HEK293 (cell line): ENCODE measurements around the gene ZNF672.

ENCODE experiments used
- GLIS2 ChIP-seq: fragments of 450-650 bp; formaldehyde crosslinking; IDR thresholded peaks from 2 replicates; pipeline ENCODE4 v1.5.1; 2016; ENCODE audit warnings: missing biosample characterization, missing genetic modification characterization
- HOXD13 ChIP-seq: sonication (generic); formaldehyde crosslinking; IDR thresholded peaks from 2 replicates; pipeline ENCODE4 v1.8.0; 2022; ENCODE audit warnings: missing genetic modification reagents, borderline replicate concordance
- MEIS1 ChIP-seq: sonication (generic); formaldehyde crosslinking; IDR thresholded peaks from 2 replicates; pipeline ENCODE4 v1.8.1; 2022; ENCODE audit warnings: missing genetic modification reagents, mild to moderate bottlenecking, borderline replicate concordance
- RBAK ChIP-seq: fragments of 450-650 bp; formaldehyde crosslinking; IDR thresholded peaks from 2 replicates; pipeline ENCODE4 v1.5.1; 2016; ENCODE audit warnings: missing biosample characterization, missing genetic modification characterization
- YY1 ChIP-seq: fragments of 450-650 bp; formaldehyde crosslinking; IDR thresholded peaks from 2 replicates; pipeline ENCODE4 v1.5.1; 2018; ENCODE audit warnings: missing biosample characterization, missing genetic modification characterization
- ZBTB21 ChIP-seq: fragments of 450-650 bp; formaldehyde crosslinking; IDR thresholded peaks from 2 replicates; pipeline ENCODE4 v1.5.1; 2017; ENCODE audit warnings: missing biosample characterization, missing genetic modification characterization
- ZFP3 ChIP-seq: fragments of 450-650 bp; formaldehyde crosslinking; IDR thresholded peaks from 2 replicates; pipeline ENCODE4 v1.5.1; 2016; ENCODE audit warnings: low read depth, missing biosample characterization, missing genetic modification characterization
- ZFP37 ChIP-seq: fragments of 450-650 bp; formaldehyde crosslinking; IDR thresholded peaks from 2 replicates; pipeline ENCODE4 v1.5.1; 2016; ENCODE audit warnings: missing biosample characterization, missing genetic modification characterization
- ZFP69B ChIP-seq: fragments of 450-650 bp; formaldehyde crosslinking; IDR thresholded peaks from 2 replicates; pipeline ENCODE4 v1.5.1; 2016; ENCODE audit warnings: missing biosample characterization, missing genetic modification characterization
- ZNF248 ChIP-seq: fragments of 450-650 bp; formaldehyde crosslinking; IDR thresholded peaks from 2 replicates; pipeline ENCODE4 v1.5.1; 2017; ENCODE audit warnings: missing biosample characterization, missing genetic modification characterization
- ZNF335 ChIP-seq: fragments of 450-650 bp; formaldehyde crosslinking; conservative IDR thresholded peaks from 2 replicates; pipeline ENCODE4 v1.5.1; 2016; ENCODE audit warnings: missing biosample characterization, missing genetic modification characterization
- ZNF629 ChIP-seq: fragments of 450-650 bp; formaldehyde crosslinking; IDR thresholded peaks from 2 replicates; pipeline ENCODE4 v1.5.1; 2017; ENCODE audit warnings: missing biosample characterization, missing genetic modification characterization
- ZNF658 ChIP-seq: fragments of 450-650 bp; formaldehyde crosslinking; IDR thresholded peaks from 2 replicates; pipeline ENCODE4; 2016; ENCODE audit warnings: missing biosample characterization, missing genetic modification characterization
- ZXDB ChIP-seq: fragments of 450-650 bp; formaldehyde crosslinking; IDR thresholded peaks from 2 replicates; pipeline ENCODE4 v1.5.1; 2016; ENCODE audit warnings: missing biosample characterization, missing genetic modification characterization
- TF ChIP-seq, protein P1 (sequence below): fragments of 450-650 bp; formaldehyde crosslinking; IDR thresholded peaks from 2 replicates; pipeline ENCODE4 v1.5.1; 2016; ENCODE audit warnings: missing biosample characterization, missing genetic modification characterization, borderline replicate concordance
- TF ChIP-seq, protein P2 (sequence below): fragments of 450-650 bp; formaldehyde crosslinking; IDR thresholded peaks from 2 replicates; pipeline ENCODE4 v1.5.1; 2016; ENCODE audit warnings: missing biosample characterization, missing genetic modification characterization, borderline replicate concordance
- TF ChIP-seq, protein P3 (sequence below): fragments of 450-650 bp; formaldehyde crosslinking; optimal IDR thresholded peaks from 2 replicates; pipeline ENCODE3; 2016; ENCODE audit warnings: missing biosample characterization, mild to moderate bottlenecking, missing genetic modification characterization
- TF ChIP-seq, protein P4 (sequence below): fragments of 450-650 bp; formaldehyde crosslinking; IDR thresholded peaks from 2 replicates; pipeline ENCODE4 v1.5.1; 2016; ENCODE audit warnings: missing biosample characterization, missing genetic modification characterization
- TF ChIP-seq, protein P5 (sequence below): fragments of 450-650 bp; formaldehyde crosslinking; conservative IDR thresholded peaks from 2 replicates; pipeline ENCODE4 v1.5.1; 2016; ENCODE audit warnings: low read depth, missing biosample characterization, missing genetic modification characterization
- TF ChIP-seq, protein P6 (sequence below): fragments of 450-650 bp; formaldehyde crosslinking; IDR thresholded peaks from 2 replicates; pipeline ENCODE4 v1.5.1; 2016; ENCODE audit warnings: missing biosample characterization, missing genetic modification characterization, borderline replicate concordance

Gene ZNF672

DNA sequence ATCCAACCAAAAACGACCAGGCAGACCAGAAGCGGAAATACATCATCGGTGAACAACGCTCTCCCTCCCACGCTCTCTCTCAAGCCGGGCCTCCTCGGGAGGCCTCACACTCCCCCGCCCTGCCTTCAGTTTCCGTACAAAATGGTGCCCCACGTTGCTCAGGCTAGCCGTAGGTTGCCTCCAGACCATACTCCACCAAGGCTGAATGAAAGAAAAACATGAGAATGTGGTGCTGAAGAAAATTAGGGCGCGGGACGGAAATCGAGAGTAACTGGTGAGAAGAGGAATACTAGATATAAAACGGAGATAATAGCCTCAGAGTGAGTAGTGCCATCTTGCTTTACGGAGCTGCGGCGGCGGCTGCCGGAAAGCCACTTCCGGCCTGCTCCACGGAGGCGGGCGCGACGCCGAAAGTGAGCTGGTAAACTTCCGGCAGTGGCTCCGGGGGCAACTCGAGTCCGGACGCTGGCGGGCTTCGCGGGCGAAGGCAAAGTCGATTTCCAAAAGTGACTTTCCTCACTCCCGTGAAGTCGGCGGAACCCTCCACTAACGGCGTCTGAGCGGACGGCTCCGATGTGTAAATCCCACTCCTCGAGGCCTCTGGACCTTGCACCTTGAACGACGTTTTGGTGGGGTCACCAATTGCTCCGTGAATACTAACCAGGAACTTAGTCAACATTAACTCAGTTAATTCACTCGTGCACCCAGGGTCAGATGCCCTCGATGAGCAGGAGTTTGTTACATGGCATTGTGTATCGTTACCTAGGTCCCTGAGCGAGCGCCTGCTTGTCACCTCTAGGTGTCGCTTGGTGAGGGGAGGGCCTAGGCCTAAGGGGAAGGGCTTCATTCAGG, 11.9 kb upstream of the ZNF672 start, which contains the start of gene SH3BP5L (continued):
- TF ChIP-seq, protein P1, sequence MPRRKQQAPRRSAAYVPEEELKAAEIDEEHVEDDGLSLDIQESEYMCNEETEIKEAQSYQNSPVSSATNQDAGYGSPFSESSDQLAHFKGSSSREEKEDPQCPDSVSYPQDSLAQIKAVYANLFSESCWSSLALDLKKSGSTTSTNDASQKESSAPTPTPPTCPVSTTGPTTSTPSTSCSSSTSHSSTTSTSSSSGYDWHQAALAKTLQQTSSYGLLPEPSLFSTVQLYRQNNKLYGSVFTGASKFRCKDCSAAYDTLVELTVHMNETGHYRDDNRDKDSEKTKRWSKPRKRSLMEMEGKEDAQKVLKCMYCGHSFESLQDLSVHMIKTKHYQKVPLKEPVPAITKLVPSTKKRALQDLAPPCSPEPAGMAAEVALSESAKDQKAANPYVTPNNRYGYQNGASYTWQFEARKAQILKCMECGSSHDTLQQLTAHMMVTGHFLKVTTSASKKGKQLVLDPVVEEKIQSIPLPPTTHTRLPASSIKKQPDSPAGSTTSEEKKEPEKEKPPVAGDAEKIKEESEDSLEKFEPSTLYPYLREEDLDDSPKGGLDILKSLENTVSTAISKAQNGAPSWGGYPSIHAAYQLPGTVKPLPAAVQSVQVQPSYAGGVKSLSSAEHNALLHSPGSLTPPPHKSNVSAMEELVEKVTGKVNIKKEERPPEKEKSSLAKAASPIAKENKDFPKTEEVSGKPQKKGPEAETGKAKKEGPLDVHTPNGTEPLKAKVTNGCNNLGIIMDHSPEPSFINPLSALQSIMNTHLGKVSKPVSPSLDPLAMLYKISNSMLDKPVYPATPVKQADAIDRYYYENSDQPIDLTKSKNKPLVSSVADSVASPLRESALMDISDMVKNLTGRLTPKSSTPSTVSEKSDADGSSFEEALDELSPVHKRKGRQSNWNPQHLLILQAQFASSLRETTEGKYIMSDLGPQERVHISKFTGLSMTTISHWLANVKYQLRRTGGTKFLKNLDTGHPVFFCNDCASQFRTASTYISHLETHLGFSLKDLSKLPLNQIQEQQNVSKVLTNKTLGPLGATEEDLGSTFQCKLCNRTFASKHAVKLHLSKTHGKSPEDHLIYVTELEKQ (tag by site-specific recombination) = no peak
- TF ChIP-seq RBAK (tag by site-specific recombination) = no peak
- TF ChIP-seq, protein P2, sequence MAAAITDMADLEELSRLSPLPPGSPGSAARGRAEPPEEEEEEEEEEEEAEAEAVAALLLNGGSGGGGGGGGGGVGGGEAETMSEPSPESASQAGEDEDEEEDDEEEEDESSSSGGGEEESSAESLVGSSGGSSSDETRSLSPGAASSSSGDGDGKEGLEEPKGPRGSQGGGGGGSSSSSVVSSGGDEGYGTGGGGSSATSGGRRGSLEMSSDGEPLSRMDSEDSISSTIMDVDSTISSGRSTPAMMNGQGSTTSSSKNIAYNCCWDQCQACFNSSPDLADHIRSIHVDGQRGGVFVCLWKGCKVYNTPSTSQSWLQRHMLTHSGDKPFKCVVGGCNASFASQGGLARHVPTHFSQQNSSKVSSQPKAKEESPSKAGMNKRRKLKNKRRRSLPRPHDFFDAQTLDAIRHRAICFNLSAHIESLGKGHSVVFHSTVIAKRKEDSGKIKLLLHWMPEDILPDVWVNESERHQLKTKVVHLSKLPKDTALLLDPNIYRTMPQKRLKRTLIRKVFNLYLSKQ (tag by site-specific recombination) = no peak
- TF ChIP-seq ZFP37 (tag by site-specific recombination) = no peak
- peak; percentile 65; the same call in 1 of the 2 replicates for TF ChIP-seq ZBTB21
- TF ChIP-seq ZFP3 (tag by site-specific recombination) = no peak
- no peak for TF ChIP-seq ZFP69B (tag by site-specific recombination)
- peak; percentile 70 for TF ChIP-seq ZNF335 (tag by site-specific recombination)
- TF ChIP-seq, protein P3, sequence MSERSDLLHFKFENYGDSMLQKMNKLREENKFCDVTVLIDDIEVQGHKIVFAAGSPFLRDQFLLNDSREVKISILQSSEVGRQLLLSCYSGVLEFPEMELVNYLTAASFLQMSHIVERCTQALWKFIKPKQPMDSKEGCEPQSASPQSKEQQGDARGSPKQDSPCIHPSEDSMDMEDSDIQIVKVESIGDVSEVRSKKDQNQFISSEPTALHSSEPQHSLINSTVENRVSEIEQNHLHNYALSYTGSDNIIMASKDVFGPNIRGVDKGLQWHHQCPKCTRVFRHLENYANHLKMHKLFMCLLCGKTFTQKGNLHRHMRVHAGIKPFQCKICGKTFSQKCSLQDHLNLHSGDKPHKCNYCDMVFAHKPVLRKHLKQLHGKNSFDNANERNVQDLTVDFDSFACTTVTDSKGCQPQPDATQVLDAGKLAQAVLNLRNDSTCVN (tag by site-specific recombination) = peak; percentile 36
- TF ChIP-seq, protein P4, sequence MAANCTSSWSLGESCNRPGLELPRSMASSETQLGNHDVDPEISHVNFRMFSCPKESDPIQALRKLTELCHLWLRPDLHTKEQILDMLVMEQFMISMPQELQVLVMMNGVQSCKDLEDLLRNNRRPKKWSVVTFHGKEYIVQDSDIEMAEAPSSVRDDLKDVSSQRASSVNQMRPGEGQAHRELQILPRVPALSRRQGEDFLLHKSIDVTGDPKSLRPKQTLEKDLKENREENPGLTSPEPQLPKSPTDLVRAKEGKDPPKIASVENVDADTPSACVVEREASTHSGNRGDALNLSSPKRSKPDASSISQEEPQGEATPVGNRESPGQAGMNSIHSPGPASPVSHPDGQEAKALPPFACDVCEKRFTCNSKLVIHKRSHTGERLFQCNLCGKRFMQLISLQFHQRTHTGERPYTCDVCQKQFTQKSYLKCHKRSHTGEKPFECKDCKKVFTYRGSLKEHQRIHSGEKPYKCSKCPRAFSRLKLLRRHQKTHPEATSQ = no peak
- TF ChIP-seq ZNF658 (tag by site-specific recombination) = no peak
- TF ChIP-seq YY1 (tag by site-specific recombination) = peak; percentile 94
- no peak for TF ChIP-seq ZNF248 (tag by site-specific recombination)
- TF ChIP-seq, protein P5, sequence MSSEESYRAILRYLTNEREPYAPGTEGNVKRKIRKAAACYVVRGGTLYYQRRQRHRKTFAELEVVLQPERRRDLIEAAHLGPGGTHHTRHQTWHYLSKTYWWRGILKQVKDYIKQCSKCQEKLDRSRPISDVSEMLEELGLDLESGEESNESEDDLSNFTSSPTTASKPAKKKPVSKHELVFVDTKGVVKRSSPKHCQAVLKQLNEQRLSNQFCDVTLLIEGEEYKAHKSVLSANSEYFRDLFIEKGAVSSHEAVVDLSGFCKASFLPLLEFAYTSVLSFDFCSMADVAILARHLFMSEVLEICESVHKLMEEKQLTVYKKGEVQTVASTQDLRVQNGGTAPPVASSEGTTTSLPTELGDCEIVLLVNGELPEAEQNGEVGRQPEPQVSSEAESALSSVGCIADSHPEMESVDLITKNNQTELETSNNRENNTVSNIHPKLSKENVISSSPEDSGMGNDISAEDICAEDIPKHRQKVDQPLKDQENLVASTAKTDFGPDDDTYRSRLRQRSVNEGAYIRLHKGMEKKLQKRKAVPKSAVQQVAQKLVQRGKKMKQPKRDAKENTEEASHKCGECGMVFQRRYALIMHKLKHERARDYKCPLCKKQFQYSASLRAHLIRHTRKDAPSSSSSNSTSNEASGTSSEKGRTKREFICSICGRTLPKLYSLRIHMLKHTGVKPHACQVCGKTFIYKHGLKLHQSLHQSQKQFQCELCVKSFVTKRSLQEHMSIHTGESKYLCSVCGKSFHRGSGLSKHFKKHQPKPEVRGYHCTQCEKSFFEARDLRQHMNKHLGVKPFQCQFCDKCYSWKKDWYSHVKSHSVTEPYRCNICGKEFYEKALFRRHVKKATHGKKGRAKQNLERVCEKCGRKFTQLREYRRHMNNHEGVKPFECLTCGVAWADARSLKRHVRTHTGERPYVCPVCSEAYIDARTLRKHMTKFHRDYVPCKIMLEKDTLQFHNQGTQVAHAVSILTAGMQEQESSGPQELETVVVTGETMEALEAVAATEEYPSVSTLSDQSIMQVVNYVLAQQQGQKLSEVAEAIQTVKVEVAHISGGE (tag by site-specific recombination) = peak; percentile 85
- peak; percentile 91 for TF ChIP-seq ZNF629 (tag by site-specific recombination)
- 0 out of 2 replicates have a peak, but pooled peaks have one; percentile 35 for TF ChIP-seq ZXDB (tag by site-specific recombination)
- TF ChIP-seq GLIS2 (tag by site-specific recombination) = peak; percentile 47; the same call in 1 of the 2 replicates
- TF ChIP-seq HOXD13 = no peak
- TF ChIP-seq, protein P6, sequence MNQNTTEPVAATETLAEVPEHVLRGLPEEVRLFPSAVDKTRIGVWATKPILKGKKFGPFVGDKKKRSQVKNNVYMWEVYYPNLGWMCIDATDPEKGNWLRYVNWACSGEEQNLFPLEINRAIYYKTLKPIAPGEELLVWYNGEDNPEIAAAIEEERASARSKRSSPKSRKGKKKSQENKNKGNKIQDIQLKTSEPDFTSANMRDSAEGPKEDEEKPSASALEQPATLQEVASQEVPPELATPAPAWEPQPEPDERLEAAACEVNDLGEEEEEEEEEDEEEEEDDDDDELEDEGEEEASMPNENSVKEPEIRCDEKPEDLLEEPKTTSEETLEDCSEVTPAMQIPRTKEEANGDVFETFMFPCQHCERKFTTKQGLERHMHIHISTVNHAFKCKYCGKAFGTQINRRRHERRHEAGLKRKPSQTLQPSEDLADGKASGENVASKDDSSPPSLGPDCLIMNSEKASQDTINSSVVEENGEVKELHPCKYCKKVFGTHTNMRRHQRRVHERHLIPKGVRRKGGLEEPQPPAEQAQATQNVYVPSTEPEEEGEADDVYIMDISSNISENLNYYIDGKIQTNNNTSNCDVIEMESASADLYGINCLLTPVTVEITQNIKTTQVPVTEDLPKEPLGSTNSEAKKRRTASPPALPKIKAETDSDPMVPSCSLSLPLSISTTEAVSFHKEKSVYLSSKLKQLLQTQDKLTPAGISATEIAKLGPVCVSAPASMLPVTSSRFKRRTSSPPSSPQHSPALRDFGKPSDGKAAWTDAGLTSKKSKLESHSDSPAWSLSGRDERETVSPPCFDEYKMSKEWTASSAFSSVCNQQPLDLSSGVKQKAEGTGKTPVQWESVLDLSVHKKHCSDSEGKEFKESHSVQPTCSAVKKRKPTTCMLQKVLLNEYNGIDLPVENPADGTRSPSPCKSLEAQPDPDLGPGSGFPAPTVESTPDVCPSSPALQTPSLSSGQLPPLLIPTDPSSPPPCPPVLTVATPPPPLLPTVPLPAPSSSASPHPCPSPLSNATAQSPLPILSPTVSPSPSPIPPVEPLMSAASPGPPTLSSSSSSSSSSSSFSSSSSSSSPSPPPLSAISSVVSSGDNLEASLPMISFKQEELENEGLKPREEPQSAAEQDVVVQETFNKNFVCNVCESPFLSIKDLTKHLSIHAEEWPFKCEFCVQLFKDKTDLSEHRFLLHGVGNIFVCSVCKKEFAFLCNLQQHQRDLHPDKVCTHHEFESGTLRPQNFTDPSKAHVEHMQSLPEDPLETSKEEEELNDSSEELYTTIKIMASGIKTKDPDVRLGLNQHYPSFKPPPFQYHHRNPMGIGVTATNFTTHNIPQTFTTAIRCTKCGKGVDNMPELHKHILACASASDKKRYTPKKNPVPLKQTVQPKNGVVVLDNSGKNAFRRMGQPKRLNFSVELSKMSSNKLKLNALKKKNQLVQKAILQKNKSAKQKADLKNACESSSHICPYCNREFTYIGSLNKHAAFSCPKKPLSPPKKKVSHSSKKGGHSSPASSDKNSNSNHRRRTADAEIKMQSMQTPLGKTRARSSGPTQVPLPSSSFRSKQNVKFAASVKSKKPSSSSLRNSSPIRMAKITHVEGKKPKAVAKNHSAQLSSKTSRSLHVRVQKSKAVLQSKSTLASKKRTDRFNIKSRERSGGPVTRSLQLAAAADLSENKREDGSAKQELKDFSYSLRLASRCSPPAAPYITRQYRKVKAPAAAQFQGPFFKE (tag by site-specific recombination) = no peak
- no peak for TF ChIP-seq MEIS1 (CRISPR knock-in tag)
